ENCODE results near the gene NAALAD2.
"Not testable (repeated sequence)": the region's sequence is repeated elsewhere in the genome, so short reads cannot be mapped to it uniquely, and the experiment has no call there.

Gene NAALAD2

GRCh38 chr11:90134478-90135003 lies at the start of gene NAALAD2:
Gene NAALAD2 (plus strand): TSS chr11:90134663. CDS start chr11:90134759, 96 bp downstream.
- no peak for DNase-seq

GRCh38 chr11:90085650-90086049 lies 48.8 kb upstream of the NAALAD2 start, which contains the start of gene UBTFL1:
Gene UBTFL1 (plus strand): TSS chr11:90085950. CDS start chr11:90085950, 0 bp downstream.
- DNase-seq: not testable (repeated sequence)

GRCh38 chr11:90088731-90089130 lies 45.7 kb upstream of the NAALAD2 start:
- not testable (repeated sequence) for DNase-seq

- DNase-seq: not testable (repeated sequence)
Observed at GRCh38 chr11:90095230-90095924, 39.1 kb upstream of the NAALAD2 start.

- not testable (repeated sequence) for DNase-seq
Observed at GRCh38 chr11:90098261-90098660, 36.2 kb upstream of the NAALAD2 start.

- no peak for DNase-seq
Observed at GRCh38 chr11:90100431-90100830, 34.0 kb upstream of the NAALAD2 start.

GRCh38 chr11:90113541-90113940 lies 20.9 kb upstream of the NAALAD2 start:
- DNase-seq: no peak

GRCh38 chr11:90120191-90120590 lies 14.3 kb upstream of the NAALAD2 start:
- no peak for DNase-seq

GRCh38 chr11:90124371-90124770 lies 10.1 kb upstream of the NAALAD2 start:
- no peak for DNase-seq

GRCh38 chr11:90124946-90125345 lies 9.5 kb upstream of the NAALAD2 start:
- no peak for DNase-seq

- DNase-seq: no peak
Observed at GRCh38 chr11:90133560-90134477, 644 bp upstream of the NAALAD2 start.

- no peak for DNase-seq
Observed at GRCh38 chr11:90135016-90135415, 553 bp downstream of the NAALAD2 start.

GRCh38 chr11:90148900-90149299 lies 14.4 kb downstream of the NAALAD2 start:
- no peak for DNase-seq

- not testable (repeated sequence) for DNase-seq
Observed at GRCh38 chr11:90166982-90167573, 32.6 kb downstream of the NAALAD2 start.

- not testable (repeated sequence) for DNase-seq
Observed at GRCh38 chr11:90167704-90168103, 33.2 kb downstream of the NAALAD2 start.

- no peak for DNase-seq
Observed at GRCh38 chr11:90168571-90168970, 34.1 kb downstream of the NAALAD2 start.

- DNase-seq: no peak
Observed at GRCh38 chr11:90171359-90171758, 36.9 kb downstream of the NAALAD2 start.

GRCh38 chr11:90176069-90176468 lies 41.6 kb downstream of the NAALAD2 start:
- no peak for DNase-seq

- no peak for DNase-seq
Observed at GRCh38 chr11:90178751-90179150, 44.3 kb downstream of the NAALAD2 start.

GRCh38 chr11:90179923-90180322 lies 45.5 kb downstream of the NAALAD2 start:
- DNase-seq: no peak

GRCh38 chr11:90187839-90188238 lies 53.4 kb downstream of the NAALAD2 start:
- no peak for DNase-seq

- no peak for DNase-seq
Observed at GRCh38 chr11:90189011-90189410, 54.5 kb downstream of the NAALAD2 start.

All from NCI-H187 (cell line).